ENCODE measurements around the gene ABCA1.

ABCA1 gene

DNA sequence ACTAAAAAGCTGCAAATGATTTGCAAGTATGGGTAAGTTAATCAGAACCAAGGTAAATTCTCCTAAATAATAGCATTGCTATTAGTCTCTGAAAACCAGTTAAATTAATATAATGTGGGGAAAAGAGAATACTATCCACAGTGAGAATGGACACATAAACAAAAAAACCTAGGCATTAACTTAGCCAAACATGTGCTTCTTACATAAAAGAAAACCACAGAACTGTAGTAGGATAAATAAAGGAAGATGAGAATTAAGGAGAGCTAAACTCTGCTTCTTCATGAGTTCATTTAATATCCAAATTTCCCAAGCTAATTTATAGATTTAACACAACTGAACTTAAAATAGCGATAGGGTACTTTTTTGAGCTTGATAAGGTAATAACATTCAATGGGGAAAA lies 31.8 kb downstream of the ABCA1 start:
- no peak for DNase-seq (ENCODE audit: low read depth)
- H3K4me3 ChIP-seq (ENCODE audit: low read depth, low read length) = no peak overlapping the region
- no peak for TF ChIP-seq CTCF (IDR thresholded peaks at IDR 0.05; ENCODE audit: control insufficient read depth, extremely low read depth, insufficient read depth)

DNA sequence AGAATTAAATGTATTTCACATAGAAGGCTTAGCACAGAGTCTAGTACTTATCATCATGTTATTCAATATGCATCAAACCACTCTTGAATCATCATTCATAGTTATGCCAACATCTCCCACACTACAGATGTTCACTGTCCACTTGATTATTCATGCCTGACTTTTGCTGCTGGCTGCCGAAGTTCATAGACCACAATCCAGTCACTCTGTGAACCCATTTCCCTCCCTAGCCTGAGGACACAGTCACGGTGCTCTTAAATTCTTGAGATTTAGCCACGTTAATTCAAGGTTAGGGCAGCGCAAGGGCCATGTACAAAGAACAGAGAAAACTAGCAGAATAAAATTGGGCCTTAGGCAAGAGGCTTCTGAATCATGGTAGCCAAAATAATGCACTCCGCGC lies 32.4 kb downstream of the ABCA1 start:
- TF ChIP-seq CTCF (IDR thresholded peaks at IDR 0.05; ENCODE audit: control insufficient read depth, extremely low read depth, insufficient read depth) = no peak
- DNase-seq (ENCODE audit: low read depth) = no peak
- no peak overlapping the region for H3K4me3 ChIP-seq (ENCODE audit: low read depth, low read length)

- no peak for DNase-seq (ENCODE audit: low read depth)
- H3K4me3 ChIP-seq (ENCODE audit: low read depth, low read length) = no peak overlapping the region
- no peak for TF ChIP-seq CTCF (IDR thresholded peaks at IDR 0.05; ENCODE audit: control insufficient read depth, extremely low read depth, insufficient read depth)
Observed at GRCh38 chr9:104892701-104893100, 35.3 kb downstream of the ABCA1 start.

DNA sequence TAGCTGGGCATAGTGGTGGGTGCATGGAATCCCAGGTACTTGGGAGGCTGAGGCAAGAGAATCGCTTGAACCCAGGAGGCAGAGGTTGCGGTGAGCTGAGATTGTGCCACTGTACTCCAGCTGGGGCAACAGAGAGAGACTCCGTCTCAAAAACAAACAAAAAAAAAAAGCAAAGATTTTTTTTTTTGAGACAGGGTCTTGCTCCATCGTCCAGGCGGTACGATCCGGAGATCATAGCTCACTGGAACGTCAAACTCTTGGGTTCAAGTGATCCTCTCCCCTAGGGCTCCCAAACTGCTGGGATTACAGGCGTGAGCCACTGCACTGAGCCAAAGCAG lies 37.6 kb downstream of the ABCA1 start:
- no peak for DNase-seq (ENCODE audit: low read depth)
- TF ChIP-seq CTCF (IDR thresholded peaks at IDR 0.05; ENCODE audit: control insufficient read depth, extremely low read depth, insufficient read depth) = no peak
- H3K4me3 ChIP-seq (ENCODE audit: low read depth, low read length) = no peak overlapping the region

GRCh38 chr9:104885818-104886709 lies 41.9 kb downstream of the ABCA1 start:
- no peak for TF ChIP-seq CTCF (IDR thresholded peaks at IDR 0.05; ENCODE audit: control insufficient read depth, extremely low read depth, insufficient read depth)
- no peak overlapping the region for H3K4me3 ChIP-seq (ENCODE audit: low read depth, low read length)
- DNase-seq (ENCODE audit: low read depth) = no peak

DNA sequence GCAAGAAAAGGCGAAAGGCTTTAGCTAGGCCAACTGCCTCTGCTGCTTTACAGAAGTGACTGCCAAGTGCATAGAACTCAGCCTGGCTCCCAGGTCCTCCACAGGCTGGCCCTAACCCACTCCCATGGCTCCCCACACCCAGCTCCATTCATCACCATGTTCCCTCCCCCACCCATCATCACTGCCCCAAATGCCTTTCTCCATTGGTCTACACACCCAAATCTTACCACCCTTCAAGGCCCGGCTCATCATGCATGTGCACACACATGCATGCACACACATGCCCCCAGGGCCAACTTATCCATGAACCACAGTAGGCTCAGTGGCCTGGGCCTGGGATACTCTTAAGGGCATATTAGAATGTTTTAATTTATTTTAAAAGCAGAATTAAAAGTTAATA lies 44.8 kb downstream of the ABCA1 start:
- TF ChIP-seq CTCF (IDR thresholded peaks at IDR 0.05; ENCODE audit: control insufficient read depth, extremely low read depth, insufficient read depth) = no peak
- no peak overlapping the region for H3K4me3 ChIP-seq (ENCODE audit: low read depth, low read length)
- no peak for DNase-seq (ENCODE audit: low read depth)

- DNase-seq (ENCODE audit: low read depth) = no peak
- no peak for TF ChIP-seq CTCF (IDR thresholded peaks at IDR 0.05; ENCODE audit: control insufficient read depth, extremely low read depth, insufficient read depth)
- no peak overlapping the region for H3K4me3 ChIP-seq (ENCODE audit: low read depth, low read length)
Observed at GRCh38 chr9:104882566-104882965, 45.4 kb downstream of the ABCA1 start.
